NCI-H774 (cell line): Measurements from ENCODE around the gene ARHGAP26.

ENCODE experiments used
- DNase-seq: peaks from one replicate; lab custom pipeline; 2025; lab: John Stamatoyannopoulos, UW

ARHGAP26 gene

DNA sequence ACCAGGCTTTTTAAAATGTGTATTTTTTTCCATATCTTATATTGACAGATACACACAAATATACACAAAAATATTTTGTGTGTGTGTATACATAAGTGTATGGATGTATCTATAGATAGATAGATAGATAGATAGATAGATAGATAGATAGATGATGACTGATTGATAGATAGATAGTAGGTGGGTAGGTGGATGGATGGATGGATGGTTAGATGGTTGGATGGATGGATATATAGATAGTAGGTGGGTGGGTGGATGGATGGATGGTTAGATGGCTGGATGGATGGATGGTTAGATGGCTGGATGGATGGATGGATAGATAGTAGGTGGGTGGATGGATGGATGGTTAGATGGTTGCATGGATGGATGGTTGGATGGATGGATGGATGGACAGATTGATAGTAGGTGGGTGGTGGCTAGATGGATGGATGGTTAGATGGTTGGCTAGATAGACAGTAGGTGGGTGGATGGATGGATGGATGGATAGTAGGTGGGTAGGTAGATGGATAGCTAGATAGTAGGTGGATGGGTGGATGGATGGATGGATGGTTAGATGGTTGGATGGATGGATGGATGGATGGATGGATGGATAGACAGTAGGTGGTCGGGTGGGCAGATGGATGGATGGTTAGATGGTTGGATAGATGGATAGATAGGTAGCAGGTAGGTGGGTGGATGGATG lies 477.1 kb downstream of the ARHGAP26 start:
- DNase-seq = no peak

DNA sequence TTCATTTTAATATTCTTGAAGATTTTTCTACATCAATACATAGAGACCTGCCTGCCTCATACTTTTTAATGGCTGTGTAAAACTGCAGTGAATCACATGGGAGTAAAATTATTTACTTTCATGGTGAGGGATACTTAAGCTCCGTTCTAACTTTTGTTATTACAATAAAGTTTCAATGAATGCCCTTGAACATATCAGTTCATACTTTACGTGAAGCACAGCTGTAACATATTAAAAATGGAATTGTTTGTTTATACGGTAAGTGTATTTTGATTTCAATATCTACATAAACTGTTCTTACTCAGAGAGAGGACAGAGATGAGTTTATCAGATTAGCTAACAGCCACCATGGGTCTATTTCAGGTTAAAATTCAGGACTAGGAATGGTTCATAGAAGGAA lies 478.2 kb downstream of the ARHGAP26 start:
- no peak for DNase-seq

- no peak for DNase-seq
These were observed 478.8 kb downstream of the ARHGAP26 start for GRCh38 chr5:143248822-143249579.

- no peak for DNase-seq
These were observed 479.7 kb downstream of the ARHGAP26 start for GRCh38 chr5:143249851-143250250.

DNA sequence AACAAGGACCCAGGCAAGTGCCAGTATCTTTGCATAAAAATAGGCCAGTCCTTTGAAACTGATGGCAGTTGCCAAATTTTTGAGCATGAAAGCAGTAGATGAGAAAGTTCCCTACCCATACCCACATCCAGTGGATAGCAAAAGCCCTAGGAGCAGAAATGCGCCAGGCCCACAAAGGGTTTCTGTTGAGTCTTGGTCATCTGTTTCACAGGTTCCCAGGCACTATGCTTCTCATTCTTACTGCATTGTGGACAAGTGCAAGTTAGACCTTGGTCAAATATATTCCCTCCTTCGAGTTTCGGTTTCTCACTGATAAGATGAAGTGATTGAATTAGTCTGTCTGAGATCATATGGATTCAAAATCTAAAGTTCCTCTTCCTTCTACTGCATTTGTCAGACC lies 481.0 kb downstream of the ARHGAP26 start:
- no peak for DNase-seq

- DNase-seq = no peak
These were observed 481.8 kb downstream of the ARHGAP26 start for GRCh38 chr5:143251946-143252345.

GRCh38 chr5:143254819-143255218 lies 484.6 kb downstream of the ARHGAP26 start:
- no peak for DNase-seq

GRCh38 chr5:143258559-143259253 lies 488.5 kb downstream of the ARHGAP26 start:
- no peak for DNase-seq

DNA sequence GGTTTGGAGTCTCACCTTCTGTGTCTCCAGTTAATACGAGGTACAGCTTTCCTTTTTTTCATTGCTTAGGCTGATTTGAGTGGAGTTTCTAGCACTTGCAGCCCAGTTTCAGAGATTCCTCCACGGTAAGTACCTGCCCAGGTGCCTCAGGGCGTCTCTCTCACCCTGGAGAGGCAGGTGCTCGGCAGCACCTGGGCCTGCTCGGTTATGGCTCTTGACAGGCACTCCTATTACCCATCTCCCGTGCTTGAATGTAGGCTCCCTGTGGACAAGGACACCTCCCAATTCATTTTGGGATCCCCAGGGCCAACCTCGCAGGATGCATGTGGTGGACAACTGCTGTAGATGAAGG lies 489.1 kb downstream of the ARHGAP26 start:
- DNase-seq = no peak

DNA sequence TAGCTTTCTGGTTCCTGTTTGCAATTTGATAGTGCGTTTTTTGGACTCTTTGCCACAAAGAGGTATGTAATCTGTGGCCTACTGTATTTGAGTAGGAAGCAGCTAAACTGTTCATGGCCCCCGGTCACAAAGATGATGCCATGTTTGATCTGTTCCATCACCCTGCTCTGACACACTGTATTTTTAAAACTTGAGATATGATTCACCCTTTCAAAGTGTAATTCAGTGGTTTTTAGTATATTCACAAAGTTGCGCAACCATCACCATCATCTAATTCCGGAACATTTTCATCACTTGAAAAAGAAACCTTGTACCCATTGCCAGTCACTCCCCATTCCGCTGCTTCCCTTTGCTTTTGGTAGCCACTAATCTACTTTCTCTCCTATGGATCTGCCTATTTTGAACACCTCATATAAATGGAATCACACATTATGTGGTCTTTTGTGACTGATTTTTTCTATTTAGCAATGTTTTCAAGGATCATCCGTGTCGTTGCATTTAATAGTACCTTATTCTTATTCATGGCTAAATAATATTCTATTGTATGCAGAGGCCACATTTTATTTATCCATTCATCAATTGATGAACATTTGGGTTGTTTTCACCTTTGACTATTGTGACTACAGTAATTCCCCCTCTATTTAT lies 491.7 kb downstream of the ARHGAP26 start:
- DNase-seq = no peak

GRCh38 chr5:143262393-143263174 lies 492.4 kb downstream of the ARHGAP26 start:
- DNase-seq = no peak

DNA sequence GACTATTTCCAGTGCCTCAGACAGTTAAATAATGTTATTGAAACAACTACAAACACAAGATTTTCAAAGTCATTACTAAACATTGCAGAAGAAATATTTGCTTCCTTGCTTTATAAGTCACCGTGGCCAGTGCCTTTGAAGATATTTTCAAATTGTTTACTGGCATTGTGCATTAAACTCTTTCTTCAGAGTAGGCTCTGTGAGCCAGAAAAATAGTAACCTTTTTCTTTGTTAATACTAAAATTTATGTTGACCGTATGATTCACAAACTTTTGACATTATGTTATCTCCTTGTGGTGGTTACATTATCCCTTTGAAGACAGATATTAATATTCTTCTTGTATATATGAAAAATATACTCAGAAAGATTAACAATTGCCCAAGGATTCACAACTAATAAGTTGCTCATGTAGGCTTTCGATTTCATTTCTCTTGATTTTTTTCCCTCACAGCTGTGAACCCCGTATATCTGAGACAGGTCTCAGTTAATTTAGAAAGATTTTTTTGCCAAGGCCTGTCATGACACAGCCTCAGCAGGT lies 493.2 kb downstream of the ARHGAP26 start:
- no peak for DNase-seq

DNA sequence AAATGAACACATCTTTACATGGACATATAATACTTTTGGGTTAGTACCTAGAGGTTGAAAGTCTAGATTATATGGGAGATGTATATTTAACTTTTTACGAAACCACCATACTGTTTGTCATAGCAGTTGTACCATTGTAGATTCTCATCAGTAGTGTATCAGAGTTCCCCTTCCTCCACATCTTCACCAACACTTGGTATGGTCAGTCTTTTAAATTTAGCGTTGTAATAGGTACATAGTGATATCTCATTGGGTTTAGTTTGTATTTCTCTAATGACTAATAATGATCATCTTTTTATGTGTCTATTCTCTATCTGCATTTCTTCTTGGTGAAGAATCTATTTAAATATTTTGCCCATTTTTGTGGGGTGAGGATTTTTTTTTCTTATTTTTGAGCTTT lies 495.8 kb downstream of the ARHGAP26 start:
- DNase-seq = no peak

DNA sequence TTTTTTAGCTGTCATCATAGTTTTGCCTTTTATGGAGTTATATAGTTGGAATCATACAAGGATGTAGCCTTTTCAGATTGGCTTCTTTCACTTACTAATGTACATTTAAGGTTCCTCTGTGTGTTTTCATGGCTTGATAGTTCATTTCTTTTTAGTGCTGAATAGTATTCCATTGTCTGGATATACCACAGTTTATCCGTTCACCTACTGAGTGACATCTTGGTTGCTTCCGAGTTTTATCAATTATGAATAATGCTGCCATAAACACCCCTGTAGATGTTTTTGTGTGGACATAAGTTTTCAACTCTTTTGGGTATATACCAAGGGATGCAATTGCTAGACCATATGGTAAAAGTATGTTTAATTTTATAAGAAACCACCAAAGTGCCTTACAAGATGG lies 497.0 kb downstream of the ARHGAP26 start:
- DNase-seq = no peak

DNA sequence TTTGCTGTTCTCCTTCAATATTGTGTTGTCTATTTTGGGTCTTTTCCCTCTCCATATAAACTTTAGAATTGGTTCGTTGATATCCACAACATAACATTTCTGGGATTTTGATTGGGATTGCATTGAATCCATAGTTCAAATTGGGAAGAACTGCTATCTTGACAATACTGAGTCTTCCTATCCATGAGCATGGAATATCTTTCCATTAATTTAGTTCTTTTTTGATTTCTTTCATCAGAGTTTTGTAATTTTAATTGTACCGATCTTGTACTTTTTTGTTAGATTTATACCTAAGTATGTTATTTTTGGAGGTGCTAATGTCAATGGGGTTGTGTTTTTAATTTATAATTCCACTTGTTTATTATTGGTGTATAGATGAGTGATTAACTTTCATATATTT lies 498.2 kb downstream of the ARHGAP26 start:
- no peak for DNase-seq

DNA sequence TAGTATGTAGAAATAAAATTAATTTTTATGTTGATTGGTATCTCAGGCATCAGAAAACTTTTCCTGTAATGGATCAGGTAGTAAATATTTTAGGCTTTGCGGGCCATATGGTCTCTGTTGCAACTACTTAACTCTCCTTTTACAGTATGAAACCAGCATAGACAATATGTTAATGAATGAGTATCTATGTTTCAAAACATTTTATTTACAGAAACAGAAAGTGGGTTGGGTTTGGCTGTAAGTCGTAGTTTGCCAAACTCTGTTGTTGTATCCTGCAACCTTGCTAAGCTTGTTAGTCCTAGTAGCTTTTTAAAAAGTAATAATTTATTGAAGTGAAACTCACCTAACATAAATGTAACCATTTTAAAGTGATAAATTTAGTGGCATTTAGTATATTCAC lies 501.3 kb downstream of the ARHGAP26 start:
- no peak for DNase-seq

GRCh38 chr5:143274952-143275351 lies 504.8 kb downstream of the ARHGAP26 start:
- DNase-seq = no peak

- no peak for DNase-seq
These were observed 505.6 kb downstream of the ARHGAP26 start for GRCh38 chr5:143275512-143276363.

GRCh38 chr5:143277536-143277935 lies 507.4 kb downstream of the ARHGAP26 start:
- DNase-seq = no peak
